Kasumi-1 (cell line): ENCODE data around the gene LGR6.

Experiments used
- DNase-seq, 2 experiments: peaks; one replicate each; lab custom pipeline; 2025; lab: John Stamatoyannopoulos, UW

Gene LGR6

GRCh38 chr1:202220733-202221132 lies 27.1 kb downstream of the LGR6 start:
- DNase-seq = no peak

- DNase-seq = no peak
Measured at GRCh38 chr1:202221911-202222909, 28.6 kb downstream of the LGR6 start.

GRCh38 chr1:202223121-202223860 lies 29.7 kb downstream of the LGR6 start:
- DNase-seq = no peak

GRCh38 chr1:202224453-202224852 lies 30.9 kb downstream of the LGR6 start:
- no peak for DNase-seq

GRCh38 chr1:202225131-202225530 lies 31.5 kb downstream of the LGR6 start:
- no peak for DNase-seq

GRCh38 chr1:202227053-202227672 lies 33.6 kb downstream of the LGR6 start:
- no peak for DNase-seq

GRCh38 chr1:202227997-202228401 lies 34.4 kb downstream of the LGR6 start:
- DNase-seq = no peak

- DNase-seq = no peak
Measured at GRCh38 chr1:202228484-202229122, 35.0 kb downstream of the LGR6 start.

- DNase-seq = no peak
Measured at GRCh38 chr1:202229376-202229775, 35.8 kb downstream of the LGR6 start.

GRCh38 chr1:202230061-202230938 lies 36.7 kb downstream of the LGR6 start:
- DNase-seq = no peak

- DNase-seq = no peak
Measured at GRCh38 chr1:202230939-202231645, 37.5 kb downstream of the LGR6 start.

- no peak for DNase-seq
Measured at GRCh38 chr1:202233171-202233570, 39.6 kb downstream of the LGR6 start.

GRCh38 chr1:202233804-202234203 lies 40.2 kb downstream of the LGR6 start:
- DNase-seq = no peak

- DNase-seq = no peak
Measured at GRCh38 chr1:202234331-202235002, 40.9 kb downstream of the LGR6 start.

GRCh38 chr1:202235003-202235660 lies 41.5 kb downstream of the LGR6 start:
- no peak for DNase-seq

- DNase-seq = peak; percentile 45 to 73
Measured at GRCh38 chr1:202235856-202236837, 42.5 kb downstream of the LGR6 start.

- peak; percentile 25 to 46 for DNase-seq
Measured at GRCh38 chr1:202237052-202237451, 43.5 kb downstream of the LGR6 start.

- DNase-seq = no peak
Measured at GRCh38 chr1:202238914-202239313, 45.3 kb downstream of the LGR6 start.
